SK-N-SH (cell line): ENCODE data around the gene HDGFL3.

ENCODE experiments used
- CTCF ChIP-seq: fragments of 200-600 bp; sonication (generic); IDR thresholded peaks from 2 replicates; pipeline ENCODE4 v1.6.1; 2017; ENCODE audit warnings: antibody characterized with exemption, mild to moderate bottlenecking, moderate library complexity
- EP300 ChIP-seq, 2 experiments: IDR thresholded peaks; 2 replicates each; pipeline versions ENCODE4 v1.4.0 to v1.6.1; 2012; ENCODE audit warnings: borderline replicate concordance in 1 of 2, low read depth in 1 of 2, low read length in 1 of 2
- NFIC ChIP-seq: IDR thresholded peaks from 2 replicates; pipeline ENCODE4 v1.4.0; 2012; ENCODE audit warnings: borderline replicate concordance
- REST ChIP-seq: IDR thresholded peaks from 2 replicates; pipeline ENCODE4 v1.6.1; 2012; ENCODE audit warnings: mild to moderate bottlenecking, low read depth, low read length, moderate library complexity
- RFX5 ChIP-seq: IDR thresholded peaks from 2 replicates; pipeline ENCODE4 v1.6.1; 2012; ENCODE audit warnings: mild to moderate bottlenecking, improper control_type of control experiment, low read length

GRCh38 chr15:83203543-83203942 lies 4.1 kb downstream of the HDGFL3 start:
- no peak for TF ChIP-seq CTCF
- no peak for TF ChIP-seq RFX5
- no peak for TF ChIP-seq NFIC
- TF ChIP-seq REST, result no peak
- no peak for TF ChIP-seq EP300 (IDR thresholded peaks at IDR 0.05; ENCODE audit: borderline replicate concordance in 1 of 2, low read depth in 1 of 2, low read length in 1 of 2)
